ENCODE measurements around the gene PITPNM3. TPM values are rescaled to one million over a fixed set of nuclear protein-coding genes. Genes with fewer than 3 reads are reported as not detected.
"Not testable (repeated sequence)": the region's sequence is repeated elsewhere in the genome, so short reads cannot be mapped to it uniquely, and the experiment has no call there.

The PITPNM3 gene
- total RNA-seq, 1 donor from 2014 or later = 2.2 TPM

GRCh38 chr17:6597727-6598126 lies 41.4 kb upstream of the PITPNM3 start:
- no peak for TF ChIP-seq CTCF (IDR thresholded peaks at IDR 0.05; ENCODE audit: insufficient read depth, low read length, poor library complexity, severe bottlenecking)
- no peaks in the 10 kb centered on the region for H3K36me3 ChIP-seq (ENCODE audit: control insufficient read depth, insufficient read depth, low read length)

GRCh38 chr17:6596941-6597340 lies 40.6 kb upstream of the PITPNM3 start:
- H3K4me3 ChIP-seq (ENCODE audit: low read depth, low read length) = no peak overlapping the region
- TF ChIP-seq CTCF (IDR thresholded peaks at IDR 0.05; ENCODE audit: insufficient read depth, low read length, poor library complexity, severe bottlenecking) = no peak
- no peaks in the 10 kb centered on the region for H3K27me3 ChIP-seq (ENCODE audit: control insufficient read depth, insufficient read depth, low read length)
- no peaks in the 10 kb centered on the region for H3K36me3 ChIP-seq (ENCODE audit: control insufficient read depth, insufficient read depth, low read length)
- DNase-seq (ENCODE audit: low read depth) = no peak

More at GRCh38 chr17:6597727-6598126, 41.4 kb upstream of the PITPNM3 start:
- no peak overlapping the region for H3K4me3 ChIP-seq (ENCODE audit: low read depth, low read length)
- no peak for DNase-seq (ENCODE audit: low read depth)
- H3K27me3 ChIP-seq (ENCODE audit: control insufficient read depth, insufficient read depth, low read length) = no peaks in the 10 kb centered on the region

- no peaks in the 10 kb centered on the region for H3K36me3 ChIP-seq (ENCODE audit: control insufficient read depth, insufficient read depth, low read length)
Measured at GRCh38 chr17:6596511-6596910, 40.2 kb upstream of the PITPNM3 start.

GRCh38 chr17:6596081-6596480 lies 39.7 kb upstream of the PITPNM3 start:
- TF ChIP-seq CTCF (IDR thresholded peaks at IDR 0.05; ENCODE audit: insufficient read depth, low read length, poor library complexity, severe bottlenecking) = no peak
- Histone ChIP-seq H3K27me3 (ENCODE audit: control insufficient read depth, insufficient read depth, low read length) (no peaks in the 10 kb centered on the region), H3K36me3 (ENCODE audit: control insufficient read depth, insufficient read depth, low read length) (no peaks in the 10 kb centered on the region), H3K4me3 (ENCODE audit: low read depth, low read length) (no peak overlapping the region)
- DNase-seq (ENCODE audit: low read depth) = no peak

More at GRCh38 chr17:6596511-6596910, 40.2 kb upstream of the PITPNM3 start:
- H3K4me3 ChIP-seq (ENCODE audit: low read depth, low read length) = no peak overlapping the region
- no peaks in the 10 kb centered on the region for H3K27me3 ChIP-seq (ENCODE audit: control insufficient read depth, insufficient read depth, low read length)
- no peak for TF ChIP-seq CTCF (IDR thresholded peaks at IDR 0.05; ENCODE audit: insufficient read depth, low read length, poor library complexity, severe bottlenecking)
- DNase-seq (ENCODE audit: low read depth) = no peak

- not testable (repeated sequence) for H3K27me3 ChIP-seq (ENCODE audit: control insufficient read depth, insufficient read depth, low read length); DNase-seq (ENCODE audit: low read depth); H3K36me3 ChIP-seq (ENCODE audit: control insufficient read depth, insufficient read depth, low read length); H3K4me3 ChIP-seq (ENCODE audit: low read depth, low read length)
Measured at GRCh38 chr17:6593371-6593770, 37.0 kb upstream of the PITPNM3 start.

GRCh38 chr17:6592173-6592572 lies 35.8 kb upstream of the PITPNM3 start:
- Histone ChIP-seq H3K36me3 (ENCODE audit: control insufficient read depth, insufficient read depth, low read length) (peaks cover 1% of the 10 kb centered on the region), H3K4me3 (ENCODE audit: low read depth, low read length) (no peak overlapping the region), H3K27me3 (ENCODE audit: control insufficient read depth, insufficient read depth, low read length) (no peaks in the 10 kb centered on the region)
- DNase-seq (ENCODE audit: low read depth) = peak; percentile 93
- no peak for TF ChIP-seq CTCF (IDR thresholded peaks at IDR 0.05; ENCODE audit: insufficient read depth, low read length, poor library complexity, severe bottlenecking)
